GM19023 (cell line): Measurements from ENCODE around the gene GLCE.
"Not testable (repeated sequence)": the region's sequence is repeated elsewhere in the genome, so short reads cannot be mapped to it uniquely, and the experiment has no call there.

Experiments used
- ATAC-seq: cut with Tn5 transposase; IDR thresholded peaks from one replicate; pipeline ENCODE4 v1.9.1; 2021; ENCODE audit warnings: mild to moderate bottlenecking, moderate library complexity; ENCODE audit not compliant: unreplicated experiment

The GLCE gene

DNA sequence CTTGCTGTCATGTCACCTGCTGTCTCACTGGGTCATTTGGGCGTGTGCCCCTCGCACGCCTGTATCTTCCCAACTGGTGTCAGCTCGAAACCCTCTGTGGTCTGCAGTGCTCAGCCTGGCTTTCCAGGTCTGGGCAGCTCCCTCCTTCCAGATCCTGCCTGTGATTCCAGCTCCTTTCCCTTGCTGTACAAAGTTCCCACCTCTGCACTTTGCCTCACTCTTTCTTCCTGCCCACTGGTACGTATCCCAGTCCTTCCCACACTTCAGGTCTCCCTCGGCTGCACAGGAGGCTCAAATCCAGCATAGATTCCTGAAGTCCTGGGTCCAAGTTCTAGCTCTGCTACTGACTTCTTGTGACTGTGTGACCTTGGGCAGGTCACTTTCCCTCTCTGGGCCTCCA, 136.2 kb downstream of the GLCE start:
- ATAC-seq = no peak

DNA sequence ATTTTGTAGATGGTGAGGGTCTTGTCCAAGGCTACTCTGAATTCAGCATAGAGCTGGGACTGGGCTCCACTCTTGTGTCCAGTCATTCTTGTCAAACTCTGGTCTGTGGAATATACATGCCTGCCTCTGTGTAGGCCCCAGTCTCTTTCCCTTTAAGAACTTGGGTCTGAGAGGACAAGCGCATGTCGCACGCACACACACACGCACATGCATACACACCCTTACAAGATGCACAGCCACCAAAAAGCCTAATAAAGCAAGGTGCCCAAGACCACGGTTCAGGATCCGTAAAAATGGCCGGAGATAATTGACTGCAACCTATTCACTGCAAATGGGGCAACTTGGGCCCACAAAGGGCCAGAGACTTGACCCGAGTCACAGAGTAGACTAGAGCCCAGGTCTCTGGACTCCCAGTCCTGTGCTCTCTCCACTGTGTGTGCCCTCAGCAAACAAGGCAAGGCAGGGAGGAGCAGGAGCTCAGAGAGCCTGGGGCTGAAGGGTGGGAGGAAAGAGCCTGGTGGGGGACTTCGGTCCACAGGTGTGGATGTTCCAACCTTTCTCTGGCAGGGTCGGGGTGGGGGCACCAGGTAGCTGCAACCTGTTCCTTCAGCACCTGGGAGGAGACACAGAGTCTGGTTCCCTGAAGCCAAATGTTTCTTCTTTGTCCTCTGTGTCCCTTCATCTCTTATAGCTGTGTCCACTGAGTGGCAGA, 137.4 kb downstream of the GLCE start:
- no peak for ATAC-seq

DNA sequence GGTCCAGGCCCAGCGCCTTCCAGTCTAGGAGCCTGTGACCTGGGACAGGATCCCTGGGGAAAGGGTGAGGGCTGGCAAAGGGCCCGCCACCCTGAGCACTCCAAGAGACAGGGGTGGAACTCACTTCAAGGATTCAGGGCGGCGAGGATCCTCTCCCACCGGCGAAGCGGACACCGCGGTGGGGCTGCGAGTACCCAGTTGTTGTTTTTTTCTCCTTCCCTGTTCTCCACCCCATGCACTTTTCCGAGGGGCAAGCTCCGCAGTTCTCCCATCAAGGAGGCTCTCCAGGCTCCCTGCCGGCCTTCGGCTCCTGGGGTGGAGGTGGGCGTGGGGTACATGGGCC, 137.9 kb downstream of the GLCE start:
- ATAC-seq = no peak

DNA sequence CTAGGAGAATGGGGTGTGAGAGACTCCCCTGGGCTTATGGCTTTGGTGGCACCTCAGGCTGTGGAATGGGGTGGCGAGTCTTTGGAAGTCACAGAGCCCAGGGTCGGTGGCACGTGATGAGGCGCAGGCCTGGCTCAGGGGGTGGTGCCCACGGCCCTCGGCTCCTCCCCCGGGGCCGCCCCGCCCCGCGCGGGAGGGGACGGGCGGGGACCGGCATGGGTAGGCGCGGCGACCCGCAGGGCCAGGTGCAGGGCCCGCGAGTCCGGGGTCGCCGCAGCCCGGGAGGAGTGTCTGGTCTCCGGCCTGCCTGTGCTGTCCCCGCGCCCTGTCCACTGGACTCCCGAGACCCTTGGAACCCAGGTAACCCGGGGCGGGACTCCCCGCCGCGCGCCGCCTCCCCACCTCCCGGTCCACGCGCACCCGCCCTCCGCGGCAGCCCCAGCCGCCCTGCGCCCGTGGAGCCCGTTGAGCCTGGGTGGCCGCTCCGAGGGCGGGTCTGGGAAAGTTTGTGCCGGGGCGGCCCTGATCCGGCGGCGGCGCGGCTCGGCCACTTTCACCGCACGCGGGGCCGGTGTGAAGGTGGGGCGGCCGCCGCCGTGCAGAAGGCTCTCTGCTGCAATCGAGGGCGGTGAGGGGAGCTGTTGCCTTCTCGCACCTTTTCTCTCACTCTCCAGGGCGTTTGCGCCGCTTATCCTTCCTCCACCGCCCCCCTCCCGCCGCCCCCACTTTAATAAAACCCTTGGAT, 138.4 kb downstream of the GLCE start, which contains the start of gene PAQR5:
Gene PAQR5 (plus strand): TSS at position 216 of the 745 bp plus-strand sequence. CDS start 61,169 bp downstream, outside the sequence.
- ATAC-seq = no peak

DNA sequence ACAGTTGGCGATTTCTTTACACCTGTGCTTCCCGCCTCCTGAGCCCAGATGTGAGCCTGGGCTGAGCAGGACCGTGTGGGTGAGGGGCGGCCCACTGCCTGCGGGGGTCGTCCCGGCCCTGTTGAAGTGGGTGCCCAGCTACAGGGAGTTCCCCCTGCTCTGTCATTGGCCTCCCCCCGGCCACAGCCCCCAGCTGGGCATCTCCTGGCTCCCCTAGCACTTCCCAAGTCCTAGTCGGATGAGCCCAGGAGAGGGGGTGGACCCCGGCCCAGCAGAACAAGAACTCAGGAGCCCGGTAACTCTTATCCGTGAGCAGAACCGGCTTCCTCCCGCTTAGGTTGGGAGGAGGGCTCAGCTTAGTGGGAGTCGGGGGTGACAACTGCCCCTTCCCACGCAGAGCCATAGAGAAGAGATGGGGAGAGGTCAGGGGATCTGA, 139.0 kb downstream of the GLCE start:
- ATAC-seq = no peak

DNA sequence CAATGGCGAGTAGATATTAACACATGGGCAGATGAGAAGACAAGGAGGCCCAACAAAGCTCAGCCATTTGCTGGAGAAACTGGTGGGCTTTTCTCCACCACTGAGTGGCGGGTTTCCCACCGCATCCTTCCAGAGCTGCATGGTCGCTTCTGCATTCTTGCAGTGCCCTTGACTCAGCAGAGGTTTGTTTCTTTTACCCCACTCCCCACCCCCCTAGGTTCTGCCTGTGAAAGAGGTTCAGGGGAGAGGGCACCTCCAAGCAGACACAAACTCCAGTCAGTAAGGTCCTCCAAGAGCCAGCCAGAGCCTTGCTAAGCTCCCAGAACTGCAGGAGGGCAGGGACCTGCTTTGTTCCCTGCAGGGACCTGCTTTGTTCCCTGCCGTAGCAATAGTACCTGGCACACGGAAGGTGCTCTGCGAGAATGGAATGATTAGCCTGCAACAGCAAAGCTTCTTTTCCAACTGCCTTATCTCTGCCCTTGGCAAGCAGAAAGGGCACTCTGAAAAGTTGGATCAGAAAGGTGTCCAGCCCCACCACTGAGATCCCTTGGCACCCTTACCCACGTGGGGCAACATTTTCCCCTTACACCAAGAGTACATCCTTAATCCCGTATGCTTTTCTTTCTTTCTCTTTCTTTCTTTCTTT, 139.6 kb downstream of the GLCE start:
- no peak for ATAC-seq

DNA sequence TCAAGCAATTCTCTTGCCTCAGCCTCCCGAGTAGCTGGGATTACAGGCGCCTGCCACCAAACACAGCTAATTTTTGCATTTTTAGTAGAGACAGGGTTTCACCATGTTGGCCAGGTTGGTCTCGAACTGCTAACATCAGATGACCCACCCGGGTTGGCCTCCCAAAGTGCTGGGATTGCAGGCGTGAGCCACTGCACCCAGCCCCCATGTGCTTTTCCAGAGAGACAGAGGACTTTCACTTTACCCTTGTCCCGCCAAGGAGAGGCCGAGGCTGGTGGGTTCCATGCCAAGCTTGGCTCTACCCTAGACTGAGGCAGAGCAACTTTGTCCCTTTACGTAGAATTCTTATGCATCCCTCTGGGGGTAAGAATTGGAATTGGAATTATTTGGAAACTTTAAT, 140.7 kb downstream of the GLCE start:
- ATAC-seq = not testable (repeated sequence)

DNA sequence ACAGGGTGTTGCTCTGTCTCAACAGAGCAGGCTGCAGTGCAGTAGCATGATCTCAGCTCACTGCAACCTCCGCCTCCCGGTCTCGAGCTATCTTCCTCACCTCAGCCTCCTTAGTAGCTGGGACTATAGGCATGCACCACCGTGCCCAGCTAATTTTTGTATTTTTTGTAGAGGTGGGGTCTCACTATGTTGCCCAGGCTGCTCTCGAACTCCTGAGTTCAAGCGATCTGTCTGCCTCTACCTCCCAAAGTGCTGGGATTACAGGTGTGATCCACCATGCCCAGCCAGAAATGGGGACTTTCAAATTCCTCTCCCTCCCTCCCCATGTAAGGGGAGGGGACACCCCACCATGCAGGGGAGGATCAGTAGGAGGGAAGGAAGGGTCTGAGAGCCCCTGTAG, 141.7 kb downstream of the GLCE start:
- ATAC-seq = not testable (repeated sequence)

DNA sequence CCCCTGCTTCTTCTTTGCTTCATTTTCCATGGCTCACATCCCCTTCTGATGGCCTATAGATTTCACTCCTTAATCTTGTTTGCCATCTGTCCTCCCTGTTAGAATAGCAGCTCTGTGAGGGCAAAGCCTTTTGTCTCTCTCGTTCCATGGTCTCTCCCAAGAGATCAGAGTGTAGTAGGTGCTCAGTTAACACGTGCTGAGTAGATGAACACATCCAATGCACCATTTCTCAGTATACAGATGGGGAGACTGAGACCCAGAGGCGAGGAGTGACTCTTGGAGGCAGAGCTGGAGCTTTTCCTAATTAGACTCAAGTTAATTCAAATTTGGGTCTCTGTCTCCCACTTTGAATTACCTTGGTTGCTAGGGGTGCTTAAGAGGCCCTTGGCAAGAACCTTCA, 142.5 kb downstream of the GLCE start:
- ATAC-seq = no peak

DNA sequence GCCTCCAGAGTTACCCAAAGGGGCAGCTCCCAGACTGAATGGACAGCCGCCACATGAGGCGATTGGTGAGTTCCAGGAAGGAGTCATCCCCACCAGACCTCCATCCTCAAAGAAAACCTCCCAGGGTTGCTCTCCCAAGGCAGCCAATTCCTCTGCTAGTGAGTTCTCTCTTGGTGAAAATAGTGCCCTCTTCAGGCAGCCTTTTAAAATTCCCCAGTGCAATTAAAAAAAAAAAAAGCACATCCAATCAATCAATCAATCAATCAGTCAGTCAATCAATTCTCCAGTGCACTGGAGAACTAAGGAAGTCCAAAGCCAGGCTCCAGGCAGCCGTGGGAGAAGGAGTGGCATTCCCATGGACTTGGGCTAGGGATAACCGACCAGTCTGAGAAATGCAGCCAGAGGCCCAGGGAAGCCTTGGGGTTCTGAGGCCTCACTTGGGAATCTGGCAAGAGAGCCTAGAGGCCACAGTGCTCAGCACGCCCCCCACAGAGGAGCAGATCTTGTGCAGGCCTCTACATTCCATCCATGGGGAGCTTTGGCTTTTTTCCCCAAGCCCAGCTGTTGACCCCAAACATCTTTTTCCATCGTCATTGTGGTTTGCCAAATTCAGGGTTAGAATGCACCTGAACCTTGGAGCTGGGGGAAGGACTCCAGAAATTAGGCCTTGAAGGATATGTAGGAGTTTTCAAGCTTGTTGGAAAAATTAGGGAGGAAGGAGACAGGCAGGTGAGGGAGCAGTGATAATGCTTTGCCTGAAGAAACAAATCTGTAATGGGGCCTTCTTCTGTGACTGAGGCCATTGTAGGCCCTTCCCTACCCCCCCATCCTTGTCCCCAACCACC, 143.1 kb downstream of the GLCE start:
- ATAC-seq = no peak

DNA sequence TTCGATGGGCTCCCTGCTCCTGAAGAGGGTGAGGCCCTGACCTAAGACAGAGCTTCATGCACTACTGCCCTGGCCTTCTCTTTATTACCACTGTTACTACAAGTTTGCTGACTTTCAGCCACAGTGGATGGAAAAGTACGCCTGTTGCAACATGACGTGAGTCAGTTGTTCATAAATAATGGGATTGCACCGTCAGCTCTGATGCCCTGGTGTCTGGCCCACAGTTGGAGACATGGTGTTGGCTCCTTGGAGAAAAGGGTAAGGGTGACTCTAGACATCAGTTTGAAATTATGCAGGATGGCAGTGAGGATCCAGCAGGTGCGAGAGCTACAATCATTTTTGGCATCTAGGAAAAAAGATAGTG, 143.7 kb downstream of the GLCE start:
- no peak for ATAC-seq

DNA sequence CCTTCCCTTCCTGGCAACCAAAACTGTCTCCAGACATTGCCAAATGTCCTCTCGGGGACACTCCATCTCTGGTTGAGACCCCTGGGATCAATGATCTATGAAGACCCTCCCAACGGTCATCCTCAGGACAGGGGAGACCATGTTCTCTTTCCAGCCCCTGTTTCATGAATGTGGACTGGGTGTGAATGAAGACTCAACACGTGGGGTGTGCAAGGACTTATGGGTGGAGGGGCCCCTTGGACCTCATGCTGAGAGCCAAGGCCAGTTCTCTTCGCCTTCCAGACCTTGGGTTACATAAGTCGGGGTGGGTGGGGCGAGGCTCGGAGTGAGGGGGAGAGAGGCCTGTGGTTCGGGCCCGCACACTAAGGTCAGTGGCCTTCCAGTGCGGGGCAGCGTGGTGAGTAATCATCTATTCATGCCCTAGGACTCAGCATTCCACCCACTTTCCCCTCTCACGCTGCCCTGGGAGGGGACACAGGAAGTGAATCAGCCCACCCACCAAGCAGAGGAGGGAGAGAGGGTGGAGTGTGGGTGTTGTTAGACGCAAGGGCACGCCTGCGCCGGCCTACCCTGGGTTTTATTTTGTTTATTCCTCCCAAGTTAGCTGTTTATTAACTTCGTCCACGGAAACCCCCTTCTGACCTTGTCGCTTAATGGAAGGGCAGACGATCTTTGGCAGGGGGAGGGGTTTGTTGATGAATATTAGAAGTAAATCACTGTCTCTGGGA, 144.9 kb downstream of the GLCE start:
- ATAC-seq = no peak

DNA sequence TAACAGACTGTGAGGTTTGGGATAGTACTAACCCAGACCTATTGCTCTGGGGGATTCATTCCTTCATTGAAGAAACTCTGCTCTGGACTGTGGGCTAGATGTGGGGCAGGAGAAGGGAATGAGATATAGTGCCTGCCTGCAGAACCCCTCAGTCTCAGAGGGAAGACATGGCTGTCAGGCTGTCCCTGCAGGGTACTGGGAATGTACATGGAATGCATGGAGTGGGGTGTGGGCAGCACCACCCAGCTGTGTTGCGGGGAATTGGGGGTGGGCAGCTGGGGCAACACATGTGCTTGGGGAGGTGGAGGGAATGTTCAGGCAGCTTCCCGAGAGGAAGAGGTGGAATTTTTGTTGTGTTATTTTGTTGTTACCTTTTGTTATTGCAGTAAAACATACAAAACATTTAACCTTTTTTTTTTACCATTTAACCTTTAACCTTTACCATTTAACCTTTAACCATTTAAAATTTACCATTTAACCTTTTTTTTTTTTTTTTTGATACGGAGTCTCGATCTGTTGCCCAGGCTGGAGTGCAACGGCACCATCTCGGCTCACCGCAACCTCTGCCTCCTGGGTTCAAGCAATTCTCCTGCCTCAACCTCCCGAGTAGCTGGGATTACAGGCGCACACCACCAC, 145.6 kb downstream of the GLCE start:
- ATAC-seq = no peak

DNA sequence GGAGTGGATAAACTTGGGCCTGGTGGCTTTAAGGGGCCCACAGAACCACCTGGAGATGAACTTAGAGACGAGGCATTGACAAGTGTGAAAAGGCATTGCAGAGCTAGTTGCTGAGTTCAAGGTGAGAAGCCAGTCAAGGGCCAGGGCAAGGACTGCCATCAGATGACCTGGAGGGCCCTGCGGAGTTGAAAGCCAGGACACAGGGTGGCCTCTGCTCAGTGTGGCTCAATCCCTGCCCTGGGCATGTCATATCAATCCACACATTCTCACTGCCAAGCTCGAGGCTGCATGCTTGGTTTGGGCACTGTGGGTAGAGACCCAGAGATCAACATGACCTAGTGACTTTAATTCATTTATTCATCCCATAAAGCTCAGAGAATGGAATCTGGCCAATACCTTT, 147.5 kb downstream of the GLCE start:
- ATAC-seq = no peak

DNA sequence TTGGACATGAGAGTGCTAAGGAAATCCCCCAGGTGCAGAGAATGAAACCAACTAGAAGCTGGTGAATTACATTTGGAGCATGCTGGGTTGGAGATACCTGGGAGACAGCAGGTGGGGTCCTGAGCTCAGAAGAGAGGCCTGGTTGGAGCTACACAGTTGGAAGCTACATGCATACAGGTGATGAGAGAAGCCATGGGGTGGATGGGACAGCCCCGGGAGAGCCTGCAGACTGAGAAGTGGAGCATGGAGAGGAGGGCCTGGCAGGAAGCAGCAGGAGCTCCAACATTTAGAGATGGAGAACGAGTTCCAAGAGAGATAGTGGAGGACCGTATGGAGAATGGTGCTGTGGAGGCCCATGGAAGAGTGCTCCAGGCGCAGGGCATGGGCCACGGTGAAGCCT, 148.5 kb downstream of the GLCE start:
- no peak for ATAC-seq

DNA sequence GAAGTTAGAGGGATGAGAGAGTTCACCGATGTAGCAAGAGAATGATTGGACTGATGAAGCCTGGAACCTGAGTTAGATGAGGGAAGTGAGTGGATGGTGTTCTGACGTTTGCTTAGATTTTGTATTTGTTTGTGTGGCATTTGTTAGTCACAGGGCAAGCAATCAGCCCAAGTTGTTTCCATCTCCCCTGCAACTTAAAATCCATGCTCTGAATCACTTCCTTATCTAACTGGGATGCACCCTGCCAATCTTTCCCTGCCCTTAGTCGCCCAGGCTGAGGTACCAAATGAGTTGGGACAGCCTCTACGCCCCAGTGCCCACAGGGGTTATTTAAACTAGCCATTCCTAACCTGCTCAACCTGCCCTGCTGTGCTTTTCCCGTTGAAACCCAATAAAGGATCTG, 150.9 kb downstream of the GLCE start:
- ATAC-seq = no peak

DNA sequence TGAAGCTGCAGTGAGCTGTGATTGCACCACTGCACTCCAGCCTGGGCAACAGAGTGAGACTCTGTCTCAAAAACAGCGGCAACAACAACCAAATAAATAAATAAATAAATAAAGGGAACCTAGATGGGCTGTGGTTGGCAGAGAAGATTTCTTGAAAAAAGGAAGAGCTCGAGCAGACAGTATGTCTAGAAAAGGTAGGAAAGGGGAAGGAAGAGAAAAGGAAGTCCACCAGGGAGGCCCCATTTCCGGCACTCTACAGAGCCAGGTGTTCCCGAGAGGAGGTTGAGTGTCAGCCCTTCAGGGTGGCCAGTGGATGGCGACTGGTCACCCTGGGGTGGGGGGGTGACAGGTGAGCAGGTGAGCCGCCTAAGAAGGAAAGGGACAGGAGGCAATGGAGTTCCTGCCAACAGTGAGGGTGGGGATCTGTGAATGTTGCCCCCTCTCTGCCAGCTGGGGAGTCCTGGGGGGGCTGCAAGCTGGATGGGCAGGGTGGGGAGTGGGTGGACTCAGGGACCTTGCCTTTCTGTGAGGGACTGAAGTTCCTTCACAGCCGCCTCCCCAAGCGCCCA, 153.1 kb downstream of the GLCE start:
- ATAC-seq = no peak

DNA sequence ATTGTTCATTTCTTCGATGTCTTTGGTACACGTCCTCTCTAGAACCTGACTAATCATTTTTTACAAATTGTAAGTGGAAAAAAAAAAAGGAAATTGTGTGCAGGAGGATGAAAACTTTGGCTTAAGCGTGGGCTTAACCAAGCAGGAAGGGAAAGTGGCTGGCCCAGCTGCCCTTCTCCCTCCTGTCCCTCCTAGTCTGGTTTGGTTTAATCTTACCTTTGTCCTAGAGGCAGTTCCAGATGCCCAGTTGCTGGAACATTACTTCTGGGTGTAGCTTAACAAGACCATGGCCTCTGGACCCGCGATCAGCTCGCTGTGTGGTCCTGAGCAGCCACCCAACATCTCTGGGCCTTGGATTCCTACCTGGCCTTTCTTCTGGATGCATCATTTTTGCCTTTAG, 153.7 kb downstream of the GLCE start:
- no peak for ATAC-seq

DNA sequence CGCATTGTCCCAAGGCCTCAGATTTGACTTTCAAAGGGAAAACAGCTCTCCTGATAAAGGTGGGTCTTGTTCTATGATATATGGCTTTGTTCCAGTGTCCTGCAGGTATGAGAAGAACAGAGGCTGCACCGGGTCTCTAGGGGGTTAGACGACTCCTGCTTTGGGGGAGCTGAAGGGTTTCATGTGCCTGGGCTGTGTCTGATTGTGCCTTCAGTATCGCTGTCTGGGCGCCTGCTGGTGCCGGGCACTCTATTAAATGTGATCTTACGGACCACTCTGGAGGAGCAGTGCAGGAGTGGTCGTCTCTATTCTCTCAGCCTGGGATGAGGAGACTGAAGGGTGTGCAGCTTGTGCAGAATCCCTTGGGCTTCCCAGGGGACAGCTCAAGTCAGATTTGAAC, 154.3 kb downstream of the GLCE start:
- ATAC-seq = no peak
